Neural cell (in vitro differentiated cells): Measurements from ENCODE around the gene AASDH.

ENCODE experiments used
- EZH2 ChIP-seq: fragments of 200-600, 300-800 bp; shearing (Covaris generic), sonication (generic); IDR thresholded peaks from 2 replicates; pipeline ENCODE4 v1.6.1; 2014; ENCODE audit warnings: antibody characterized with exemption, low read length, borderline replicate concordance, mild to moderate bottlenecking; ENCODE audit not compliant: insufficient read depth, poor library complexity, severe bottlenecking
- POLR2AphosphoS5 ChIP-seq: IDR thresholded peaks from 2 replicates; pipeline ENCODE4 v1.6.1; 2012
- RAD21 ChIP-seq: fragments of 450-650 bp; conservative IDR thresholded peaks from 2 replicates; pipeline ENCODE4 v1.6.1; 2014; ENCODE audit warnings: antibody characterized with exemption, mild to moderate bottlenecking, moderate library complexity
- REST ChIP-seq: IDR thresholded peaks from 2 replicates; pipeline ENCODE4 v1.6.1; 2012; ENCODE audit warnings: borderline replicate concordance
- TAF1 ChIP-seq: IDR thresholded peaks from 2 replicates; pipeline ENCODE4 v1.6.1; 2012; ENCODE audit warnings: low read depth
- TF ChIP-seq, protein P1 (sequence below): fragments of 450-650 bp; IDR thresholded peaks from 2 replicates; pipeline ENCODE4 v1.5.1; 2014; ENCODE audit warnings: antibody characterized with exemption, mild to moderate bottlenecking, moderate library complexity; ENCODE audit not compliant: poor library complexity, severe bottlenecking

- no peak for TF ChIP-seq RAD21
- TF ChIP-seq, protein P1, sequence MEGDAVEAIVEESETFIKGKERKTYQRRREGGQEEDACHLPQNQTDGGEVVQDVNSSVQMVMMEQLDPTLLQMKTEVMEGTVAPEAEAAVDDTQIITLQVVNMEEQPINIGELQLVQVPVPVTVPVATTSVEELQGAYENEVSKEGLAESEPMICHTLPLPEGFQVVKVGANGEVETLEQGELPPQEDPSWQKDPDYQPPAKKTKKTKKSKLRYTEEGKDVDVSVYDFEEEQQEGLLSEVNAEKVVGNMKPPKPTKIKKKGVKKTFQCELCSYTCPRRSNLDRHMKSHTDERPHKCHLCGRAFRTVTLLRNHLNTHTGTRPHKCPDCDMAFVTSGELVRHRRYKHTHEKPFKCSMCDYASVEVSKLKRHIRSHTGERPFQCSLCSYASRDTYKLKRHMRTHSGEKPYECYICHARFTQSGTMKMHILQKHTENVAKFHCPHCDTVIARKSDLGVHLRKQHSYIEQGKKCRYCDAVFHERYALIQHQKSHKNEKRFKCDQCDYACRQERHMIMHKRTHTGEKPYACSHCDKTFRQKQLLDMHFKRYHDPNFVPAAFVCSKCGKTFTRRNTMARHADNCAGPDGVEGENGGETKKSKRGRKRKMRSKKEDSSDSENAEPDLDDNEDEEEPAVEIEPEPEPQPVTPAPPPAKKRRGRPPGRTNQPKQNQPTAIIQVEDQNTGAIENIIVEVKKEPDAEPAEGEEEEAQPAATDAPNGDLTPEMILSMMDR, result no peak
- TF ChIP-seq EZH2, result no peak
- no peak for TF ChIP-seq POLR2AphosphoS5
- TF ChIP-seq REST, result no peak
- no peak for TF ChIP-seq TAF1
These were observed 42.9 kb upstream of the AASDH start for GRCh38 chr4:56430203-56430602.
